Fibroblast of pulmonary artery (primary cell): ENCODE results near the gene BASP1.

Experiments
- DNase-seq: peaks from one replicate; pipeline ENCODE4 v3.0.0-alpha.2; 2010; ENCODE audit warnings: low read depth
- H3K4me3 ChIP-seq: replicated peaks from 2 replicates; pipeline ENCODE4 v1.5.1; 2011; ENCODE audit warnings: low read depth, mild to moderate bottlenecking, control low read depth, low read length, moderate library complexity
- CTCF ChIP-seq: IDR thresholded peaks from 2 replicates; pipeline ENCODE4 v1.5.1; 2011; ENCODE audit warnings: mild to moderate bottlenecking, control low read depth, low read length, inconsistent platforms; ENCODE audit errors: missing control alignments

BASP1 gene

DNA sequence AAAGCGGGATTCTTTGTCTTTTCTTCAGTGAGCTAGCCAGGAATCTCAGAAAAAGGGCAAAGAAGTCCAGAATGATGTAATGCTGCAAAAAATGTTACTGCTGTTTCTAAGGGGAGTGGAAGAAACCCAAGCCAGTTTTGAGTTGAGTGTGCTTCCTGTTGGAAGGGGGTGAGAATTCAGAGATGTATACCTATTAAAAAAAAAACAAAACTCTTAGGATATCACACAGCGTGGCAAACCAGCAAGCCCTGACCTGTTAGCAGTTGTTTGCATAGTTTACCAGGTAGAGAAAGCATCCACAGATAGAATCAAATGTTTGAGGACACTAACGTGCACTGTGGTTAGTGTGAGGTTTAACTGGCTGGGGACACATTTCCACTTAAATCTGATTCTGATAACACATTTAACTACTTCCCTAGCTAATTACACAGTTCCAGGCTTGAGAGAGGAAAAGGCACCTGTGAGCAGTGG, 11.4 kb downstream of the BASP1 start:
- H3K4me3 ChIP-seq = no peak overlapping the region
- DNase-seq = peak; percentile 73

DNA sequence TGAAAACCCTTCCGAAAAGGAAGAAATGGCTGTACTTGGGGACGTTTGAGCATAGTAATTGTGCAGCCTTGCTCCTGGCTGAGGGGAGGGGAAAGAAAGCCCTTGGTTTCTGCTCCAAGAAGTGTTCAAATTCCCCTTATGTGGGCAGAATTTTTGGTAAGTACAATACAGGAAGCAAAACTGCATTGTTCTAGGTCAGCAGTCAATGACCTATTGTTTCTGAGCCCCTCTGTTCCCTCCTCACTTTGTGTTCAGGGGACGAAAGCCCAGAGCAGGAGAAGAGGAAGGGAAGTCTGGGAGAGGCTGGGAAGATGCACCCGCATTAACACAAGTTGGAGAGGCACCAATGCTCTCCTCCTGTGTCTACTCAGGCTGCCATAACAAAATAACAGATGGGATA, 11.9 kb downstream of the BASP1 start:
- DNase-seq = no peak
- H3K4me3 ChIP-seq = no peak overlapping the region
- TF ChIP-seq CTCF = no peak

More for the DNA sequence above, 11.4 kb downstream of the BASP1 start:
- no peak for TF ChIP-seq CTCF

DNA sequence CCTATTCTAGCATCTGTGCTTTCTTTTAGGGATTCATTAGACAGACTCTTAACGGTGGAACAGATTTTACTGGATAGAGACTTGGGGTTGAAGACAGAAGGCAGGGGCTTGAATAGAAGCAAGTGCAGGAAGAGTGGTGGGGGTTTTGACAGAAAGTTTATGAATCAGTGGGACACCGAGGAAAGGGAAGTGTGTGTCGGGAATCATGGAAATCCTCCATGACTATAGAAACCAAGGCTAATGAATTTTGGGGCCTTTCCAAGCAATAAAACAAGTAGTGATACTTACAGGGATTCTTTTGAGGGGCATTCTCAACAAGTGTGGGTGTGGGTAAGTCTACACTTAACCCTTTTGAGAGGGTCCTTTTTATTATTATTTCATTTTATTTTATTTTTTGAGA, 12.8 kb downstream of the BASP1 start:
- no peak for DNase-seq
- no peak for TF ChIP-seq CTCF
- H3K4me3 ChIP-seq = no peak overlapping the region

DNA sequence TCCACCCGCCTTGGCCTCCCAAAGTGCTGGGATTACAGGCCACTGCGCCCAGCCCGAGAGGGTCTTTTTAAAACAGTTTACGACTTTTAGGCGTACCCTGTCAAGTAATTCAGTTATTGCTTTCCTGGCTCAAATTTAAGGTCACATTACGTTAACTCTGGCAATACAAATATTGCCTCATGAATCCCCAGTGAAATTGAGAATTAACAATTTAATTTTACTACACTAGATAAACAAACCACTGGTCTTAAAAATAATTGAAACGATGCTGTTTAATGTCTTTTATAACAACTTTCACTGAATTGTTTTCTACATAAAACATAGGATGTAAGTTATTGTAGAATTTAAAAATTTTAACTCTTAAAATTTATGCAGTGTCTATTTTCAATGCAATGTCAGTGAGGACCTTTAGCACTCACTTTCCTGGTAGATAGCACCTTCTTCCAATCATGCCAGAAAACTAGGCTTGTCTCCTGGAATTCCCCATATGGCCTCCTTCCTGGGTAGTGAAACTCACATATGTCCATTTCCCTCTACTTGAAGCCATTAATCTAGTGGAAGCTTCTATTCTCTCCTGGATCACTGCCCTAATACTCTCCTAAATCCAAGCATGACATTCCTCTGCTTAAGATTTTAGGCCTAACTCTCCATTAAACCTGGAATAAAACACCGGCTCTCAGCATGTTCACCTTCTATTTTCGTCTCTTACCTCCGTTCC, 13.5 kb downstream of the BASP1 start:
- no peak overlapping the region for H3K4me3 ChIP-seq
- no peak for DNase-seq

GRCh38 chr5:17232405-17232804, 15.0 kb downstream of the BASP1 start:
- TF ChIP-seq CTCF = no peak
- H3K4me3 ChIP-seq = no peak overlapping the region
- DNase-seq = no peak

More for the DNA sequence above, 13.5 kb downstream of the BASP1 start:
- no peak for TF ChIP-seq CTCF

DNA sequence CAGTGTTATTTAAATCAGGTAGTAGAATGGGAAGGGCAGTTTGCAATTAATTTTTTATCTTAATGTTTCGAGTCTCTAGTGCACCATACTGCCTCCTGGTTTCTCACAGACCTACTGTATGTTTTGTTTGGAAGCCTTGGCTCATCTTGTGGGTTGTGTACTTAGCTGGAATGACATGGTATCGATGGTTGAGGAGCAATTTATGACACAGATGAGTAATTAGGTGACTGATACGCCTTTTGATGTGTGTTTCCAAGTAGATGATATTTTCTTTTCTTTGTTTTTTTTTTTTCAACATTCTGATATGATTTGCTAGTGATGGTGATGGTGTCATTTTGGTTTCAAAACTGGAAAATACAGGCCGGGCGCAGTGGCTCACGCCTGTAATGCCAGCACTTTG, 16.1 kb downstream of the BASP1 start:
- no peak for DNase-seq
- no peak overlapping the region for H3K4me3 ChIP-seq
- TF ChIP-seq CTCF = no peak

- DNase-seq = no peak
- no peak for TF ChIP-seq CTCF
- no peak overlapping the region for H3K4me3 ChIP-seq
Observed at GRCh38 chr5:17234374-17234773, 16.9 kb downstream of the BASP1 start.
